Heart right ventricle (tissue), 16 donors: ENCODE results near the gene KIAA1671. TPM values are rescaled to one million over a fixed set of nuclear protein-coding genes. Genes with fewer than 3 reads are reported as not detected.
A peak's percentile ranks its signal among the peaks of the same experiment; 100 is the strongest.

ENCODE experiments used
- ATAC-seq, 8 donors: fragments of 200-7000 bp; cut with Tn5 transposase; one replicate each; pipeline ENCODE4 v1.9.1; 2020; ENCODE audit warnings: mild to moderate bottlenecking in 8 of 8, moderate library complexity in 8 of 8, moderate number of reproducible peaks in 1 of 8
- DNase-seq, 2 donors: peaks; one replicate each; pipeline ENCODE4 v3.0.0-alpha.2; 2020
- H3K27ac ChIP-seq, 10 donors: fragments of 200-600 bp; sonication (generic) in 2 of 10; one replicate each; pipeline versions ENCODE4 v1.5.0 to v1.8.0; 2020 to 2022; ENCODE audit warnings: mild to moderate bottlenecking in 3 of 10
- H3K27me3 ChIP-seq, 7 donors: fragments of 200-600 bp; one replicate each; pipeline ENCODE4 v1.8.0; 2021 to 2022; ENCODE audit warnings: mild to moderate bottlenecking in 2 of 7
- H3K36me3 ChIP-seq, 9 donors: fragments of 200-600 bp; sonication (generic) in 1 of 9; one replicate each; pipeline versions ENCODE4 v1.5.0 to v1.8.0; 2020 to 2022; ENCODE audit warnings: mild to moderate bottlenecking in 2 of 9
- H3K4me1 ChIP-seq, 9 donors: fragments of 200-600 bp; sonication (generic) in 1 of 9; one replicate each; pipeline versions ENCODE4 v1.5.0 to v1.8.0; 2020 to 2022; ENCODE audit warnings: mild to moderate bottlenecking in 4 of 9
- H3K4me3 ChIP-seq, 10 donors: fragments of 200-600 bp; sonication (generic) in 2 of 10; one replicate each; pipeline versions ENCODE4 v1.5.0 to v1.8.0; 2020 to 2022; ENCODE audit warnings: mild to moderate bottlenecking in 7 of 10, moderate library complexity in 2 of 10
- H3K9me3 ChIP-seq, 11 donors: fragments of 200-600 bp in 10 of 11; sonication (generic) in 2 of 11; one replicate each; pipeline versions ENCODE4 v1.5.0 to v1.8.0; 2013 to 2022; ENCODE audit warnings: mild to moderate bottlenecking in 2 of 11, control low read depth in 1 of 11, moderate library complexity in 1 of 11
- CTCF ChIP-seq, 9 donors: fragments of 200-600 bp; sonication (generic) in 2 of 9; IDR thresholded peaks; one replicate each; pipeline versions ENCODE4 v1.5.0 to v1.8.0; 2021 to 2022; ENCODE audit warnings: antibody characterized with exemption in 9 of 9, mild to moderate bottlenecking in 5 of 9, moderate library complexity in 1 of 9
- WGBS, 2 donors: extraction: QIAGEN DNeasy Blood & Tissue Kit; methylation state at CpG; one replicate each; pipeline ENCODE4 v1.1.7; 2013; ENCODE audit warnings: inconsistent platforms in 1 of 2; 5-methylcytosine and 5-hydroxymethylcytosine counted together
- intact Hi-C, 10 donors: fragments of 100-400 bp; cut with DNase I; formaldehyde crosslinking; loops; one replicate each; pipeline versions ENCODE4 v1.11.1 to v1.14.2; 2022
- polyA plus RNA-seq, 2 donors: library from polyadenylated mRNA; stranded (reverse); fragments of 200-250 nt; gene quantifications; one replicate each; pipeline ENCODE4 v1.2.3, GENCODE V29; 2013
- total RNA-seq, 10 donors: library from RNA; stranded (reverse); fragmentation: NEBNext Ultra II Directional in 3 of 10; extraction: Animal tissue kit (Norgen Biotek cat#: 25700) in 3 of 10; gene quantifications; one replicate each; pipeline versions ENCODE4 v1.2.1 to v1.2.4, GENCODE V29; 2021 to 2023
- donor health status: Arrhythmogenic right ventricular cardiomyopathy.
- donor health status: ischemic (EF 13 %, LVEDD 7.1; RV severe dilation, severe dysfunction).
- donor health status: healthy with polysubstance abuse.
- donor health status: DM: no; HTN: yes; CAD: no.
- donor health status: DM: no; HTN: no; CAD: no.
- donor health status: ischemic (EF 25% LVEDD 6.9; RV normal size, moderate dysfunction).
- donor health status: ischemic (EF 25% LVEDD 5.7; RV mildly dilated, moderate dysfunction).
- donor health status: healthy.
- donor health status: DM: yes; HTN: yes; CAD: no.
- donor health status: Ischemic cardiomyopathy.
- donor health status: ischemic (EF 35%, LVEDD 5.7; RV mildly dilated, moderate dysfunction).
- donor health status: nonischemic (EF 11% LVEDD 7.7; RV severe dilation, severe dysfunction).
- donor health status: DM: yes; HTN: yes; CAD: no.
- donor health status: PGD.
- donor health status: ischemic (EF 29% LVEDD 5.4; RV normal size, mild dysfunction).
- donor health status: nonischemic (EF 23%, LVEDD 6.1; RV moderate dilation, normal function).

Gene KIAA1671
- total and polyA plus RNA-seq, 12 donors: 2.9 to 26.2 (median 13.7) TPM

- peak in 1 of 2 donors; percentile 36 for DNase-seq
- 52 to 67% methylated on average over 12 of the region's 12 CpGs for WGBS, 2 donors
- intact Hi-C loops: no loop called here
- H3K4me1 ChIP-seq: peaks cover 0 to 53% (median 9%) of the 10 kb centered on the region in 9 donors
- H3K27me3 ChIP-seq: no peaks in the 10 kb centered on the region
- TF ChIP-seq CTCF (IDR thresholded peaks at IDR 0.05): no peak
- H3K27ac ChIP-seq: peak overlapping the region; percentile 56 to 90 (median 74)
- peak in 7 of 8 donors; percentile 29 to 78 (median 73) for ATAC-seq
- H3K9me3 ChIP-seq: peaks cover 0 to 3% (median 0%) of the 10 kb centered on the region in 11 donors
- no peak overlapping the region for H3K4me3 ChIP-seq
- peaks cover 0 to 11% (median 0%) of the 10 kb centered on the region in 9 donors for H3K36me3 ChIP-seq
Observed at GRCh38 chr22:25120761-25121212, 168.3 kb downstream of the KIAA1671 start.

DNA sequence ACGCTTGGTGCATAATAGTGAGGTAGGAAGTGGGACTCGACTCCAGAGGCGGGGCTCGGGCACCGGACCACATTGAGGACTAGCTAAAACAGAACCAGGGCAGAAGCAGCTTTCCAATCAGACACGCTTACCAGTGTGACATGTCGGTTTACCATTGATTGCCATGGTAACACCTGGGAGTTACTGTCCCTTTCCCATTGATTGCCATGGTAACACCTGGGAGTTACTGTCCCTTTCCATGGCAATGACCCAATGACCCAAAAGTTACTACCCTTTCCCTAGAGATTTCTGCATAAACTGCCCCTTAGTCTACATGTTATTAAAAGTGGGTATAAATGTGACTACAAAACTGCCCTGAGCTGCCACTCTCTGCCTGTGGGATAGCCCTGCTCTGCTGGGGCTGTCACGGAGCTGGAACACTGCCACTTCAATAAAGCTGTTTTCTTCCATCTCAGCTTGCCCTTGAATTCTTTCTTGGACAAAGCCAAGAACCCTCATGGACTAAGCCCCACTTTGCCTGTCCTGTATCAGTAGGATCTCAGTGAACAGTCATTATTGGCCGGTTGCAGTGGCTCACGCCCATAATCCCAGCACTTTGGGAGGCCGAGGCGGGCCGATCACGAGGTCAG lies 169.7 kb downstream of the KIAA1671 start:
- intact Hi-C loops: no loop called here
- Histone ChIP-seq H3K27ac (peak overlapping the region in 3 of 10 donors; percentile 19 to 90 (median 84)), H3K4me1 (peaks cover 0 to 59% (median 9%) of the 10 kb centered on the region in 9 donors), H3K27me3 (no peaks in the 10 kb centered on the region), H3K9me3 (peaks cover 0 to 3% (median 0%) of the 10 kb centered on the region in 11 donors), H3K36me3 (peaks cover 0 to 11% (median 0%) of the 10 kb centered on the region in 9 donors), H3K4me3 (no peak overlapping the region)
- ATAC-seq: no peak
- 95% methylated on average over 14 of the region's 14 CpGs for WGBS, 2 donors
- DNase-seq: no peak
- no peak for TF ChIP-seq CTCF (IDR thresholded peaks at IDR 0.05)

DNA sequence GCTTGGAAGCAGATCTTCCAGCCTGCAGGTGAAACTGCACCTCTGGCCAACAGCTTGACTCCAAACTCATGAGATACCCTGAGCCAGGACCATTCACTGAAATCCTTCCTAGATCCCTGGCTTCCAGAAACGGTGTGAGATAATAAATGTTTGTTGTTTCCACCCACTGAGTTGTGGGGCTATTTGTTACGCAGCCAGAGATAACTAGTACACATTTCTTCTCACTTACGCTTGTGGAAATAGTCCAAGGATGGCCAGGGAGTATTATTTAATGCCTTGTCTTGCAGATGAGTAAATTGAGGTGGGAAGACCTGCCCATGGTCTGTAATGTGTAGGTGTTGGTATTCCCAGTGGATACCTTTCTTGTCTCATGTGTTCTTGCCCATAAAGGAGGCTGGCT lies 171.2 kb downstream of the KIAA1671 start:
- no peak overlapping the region for H3K4me3 ChIP-seq
- no peak for TF ChIP-seq CTCF (IDR thresholded peaks at IDR 0.05)
- peaks cover 0 to 2% (median 0%) of the 10 kb centered on the region in 9 donors for H3K36me3 ChIP-seq
- ATAC-seq (no peak), DNase-seq (no peak)
- no peaks in the 10 kb centered on the region for H3K27me3 ChIP-seq
- intact Hi-C loops: no loop called here
- no peak overlapping the region for H3K27ac ChIP-seq
- peaks cover 0 to 3% (median 0%) of the 10 kb centered on the region in 11 donors for H3K9me3 ChIP-seq
- peaks cover 0 to 67% (median 11%) of the 10 kb centered on the region in 9 donors for H3K4me1 ChIP-seq
- 93 to 94% methylated on average over 3 of the region's 3 CpGs for WGBS, 2 donors

DNA sequence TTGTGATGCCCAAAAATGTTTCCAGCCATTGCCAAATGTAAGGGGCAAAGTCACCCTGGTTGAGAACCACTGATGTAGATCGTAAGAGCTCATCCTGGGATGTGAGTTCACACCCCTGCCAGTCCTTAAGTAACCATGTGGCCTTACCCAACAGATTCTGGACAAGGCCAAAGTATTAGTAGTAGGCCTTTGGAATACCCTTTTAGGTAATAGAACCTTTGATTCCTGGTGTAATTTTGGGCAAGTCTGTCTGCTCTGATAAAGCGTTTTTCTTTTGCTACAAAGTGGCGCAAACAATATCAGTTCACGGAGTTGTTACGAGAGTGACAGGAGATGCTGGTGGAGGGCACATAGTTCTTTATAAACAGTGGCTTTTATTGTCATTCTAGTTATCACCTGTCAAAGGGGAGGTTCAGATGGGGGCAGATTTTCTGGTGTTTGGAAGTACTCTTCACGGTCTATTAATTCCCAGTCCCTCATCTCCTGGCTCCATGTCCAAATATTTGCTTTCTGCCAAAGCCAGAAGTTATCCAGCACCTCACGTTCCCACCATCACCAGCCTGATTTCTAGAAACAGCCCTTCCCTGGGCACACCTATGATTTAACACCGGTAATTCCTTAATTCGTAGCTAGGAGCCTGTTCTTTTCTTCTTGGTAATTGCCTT lies 173.3 kb downstream of the KIAA1671 start:
- Histone ChIP-seq H3K27ac (no peak overlapping the region), H3K27me3 (no peaks in the 10 kb centered on the region), H3K36me3 (no peaks in the 10 kb centered on the region), H3K4me1 (peaks cover 0 to 66% (median 8%) of the 10 kb centered on the region in 9 donors), H3K9me3 (peaks cover 0 to 3% (median 0%) of the 10 kb centered on the region in 11 donors), H3K4me3 (no peak overlapping the region)
- intact Hi-C loops: no loop called here
- no peak for DNase-seq
- TF ChIP-seq CTCF (IDR thresholded peaks at IDR 0.05): no peak
- WGBS, 2 donors: 83 to 87% methylated on average over 9 of the region's 9 CpGs
- no peak for ATAC-seq
